MM.1S (cell line): ENCODE measurements around the gene ANKDD1A.

Experiments
- EZH2 ChIP-seq: fragments of 300-600 bp; sonication (generic); optimal IDR thresholded peaks from 2 replicates; pipeline ENCODE3; 2017; ENCODE audit warnings: low read depth, mild to moderate bottlenecking, antibody characterized with exemption, low read length, mixed read lengths
- EZH2phosphoT487 ChIP-seq: fragments of 300-600 bp; sonication (generic); IDR thresholded peaks from 2 replicates; pipeline ENCODE4 v1.6.1; 2018; ENCODE audit warnings: antibody characterized with exemption, low read length
- TF ChIP-seq, protein P1 (sequence below): fragments of 300-600 bp; sonication (generic); IDR thresholded peaks from 2 replicates; pipeline ENCODE4 v1.5.1; 2016; ENCODE audit warnings: antibody characterized with exemption, low read length, mixed read lengths

DNA sequence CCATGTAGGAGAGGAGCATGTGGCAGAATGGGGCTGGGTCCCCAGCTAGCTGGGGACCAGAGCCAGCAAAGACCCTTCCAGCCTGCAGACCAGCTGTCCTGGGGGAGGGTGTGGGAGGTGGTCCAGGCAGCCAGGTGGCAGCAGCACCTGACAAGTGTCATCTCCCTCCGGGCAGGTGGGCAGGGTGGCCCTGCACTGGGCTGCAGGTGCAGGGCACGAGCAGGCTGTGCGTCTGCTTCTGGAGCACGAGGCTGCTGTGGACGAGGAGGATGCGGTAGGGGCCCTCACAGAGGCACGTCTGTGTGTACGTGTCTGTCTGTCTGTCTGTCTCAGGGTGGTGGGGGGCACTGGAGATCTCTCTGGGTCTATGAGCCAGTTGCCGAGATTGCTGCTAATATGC lies 5.5 kb downstream of the ANKDD1A start:
- TF ChIP-seq, protein P1, sequence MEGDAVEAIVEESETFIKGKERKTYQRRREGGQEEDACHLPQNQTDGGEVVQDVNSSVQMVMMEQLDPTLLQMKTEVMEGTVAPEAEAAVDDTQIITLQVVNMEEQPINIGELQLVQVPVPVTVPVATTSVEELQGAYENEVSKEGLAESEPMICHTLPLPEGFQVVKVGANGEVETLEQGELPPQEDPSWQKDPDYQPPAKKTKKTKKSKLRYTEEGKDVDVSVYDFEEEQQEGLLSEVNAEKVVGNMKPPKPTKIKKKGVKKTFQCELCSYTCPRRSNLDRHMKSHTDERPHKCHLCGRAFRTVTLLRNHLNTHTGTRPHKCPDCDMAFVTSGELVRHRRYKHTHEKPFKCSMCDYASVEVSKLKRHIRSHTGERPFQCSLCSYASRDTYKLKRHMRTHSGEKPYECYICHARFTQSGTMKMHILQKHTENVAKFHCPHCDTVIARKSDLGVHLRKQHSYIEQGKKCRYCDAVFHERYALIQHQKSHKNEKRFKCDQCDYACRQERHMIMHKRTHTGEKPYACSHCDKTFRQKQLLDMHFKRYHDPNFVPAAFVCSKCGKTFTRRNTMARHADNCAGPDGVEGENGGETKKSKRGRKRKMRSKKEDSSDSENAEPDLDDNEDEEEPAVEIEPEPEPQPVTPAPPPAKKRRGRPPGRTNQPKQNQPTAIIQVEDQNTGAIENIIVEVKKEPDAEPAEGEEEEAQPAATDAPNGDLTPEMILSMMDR, result no peak
- no peak for TF ChIP-seq EZH2phosphoT487
- no peak for TF ChIP-seq EZH2
